ENCODE data around the gene C1GALT1C1L. TPM values are rescaled to one million over a fixed set of nuclear protein-coding genes. Genes with fewer than 3 reads are reported as not detected.
A peak's percentile ranks its signal among the peaks of the same experiment; 100 is the strongest.
"Not testable (repeated sequence)": the region's sequence is repeated elsewhere in the genome, so short reads cannot be mapped to it uniquely, and the experiment has no call there.

Gene C1GALT1C1L
- total and polyA plus RNA-seq, 2 donors (not counting 1 experiment from before 2014, with no cell fraction given), result not detected

GRCh38 chr2:43636153-43636552 lies 40.1 kb downstream of the C1GALT1C1L start:
- Histone ChIP-seq H3K9me3 (ENCODE audit: control extremely low read depth in 1 of 3, control insufficient read depth in 2 of 3, insufficient read depth in 1 of 3, low read length in 2 of 3) (peaks cover 0 to 20% (median 4%) of the 10 kb centered on the region in 3 donors), H3K27me3 (replicated peaks in 1 of 4; ENCODE audit: control extremely low read depth in 1 of 4, control insufficient read depth in 3 of 4, insufficient read depth in 4 of 4, low read length in 3 of 4) (peaks cover 0 to 36% (median 23%) of the 10 kb centered on the region in 4 experiments), H3K4me1 (ENCODE audit: control insufficient read depth in 2 of 2, insufficient read depth in 2 of 2, low read length in 2 of 2) (peaks cover 15 to 16% of the 10 kb centered on the region in 2 donors), H3K4me2 (replicated peaks; ENCODE audit: low read depth, low read length, poor library complexity, severe bottlenecking) (peak overlapping the region; percentile 99)
- ATAC-seq (ENCODE audit: low read depth); H3K27ac ChIP-seq (ENCODE audit: low read length in 2 of 2); H2AFZ ChIP-seq (ENCODE audit: insufficient read depth, low read depth, low read length, poor library complexity, severe bottlenecking); H4K20me1 ChIP-seq (ENCODE audit: control insufficient read depth, insufficient read depth, low read length, poor library complexity, severe bottlenecking); H3K9me3 Mint-ChIP-seq (ENCODE audit: insufficient read depth); H3K79me2 ChIP-seq (ENCODE audit: control insufficient read depth, insufficient read depth, low read length); intact Hi-C loops (cut with micrococcal nuclease); DNase-seq; H3K9ac ChIP-seq (ENCODE audit: low read length); H3K4me3 ChIP-seq (ENCODE audit: control extremely low read depth in 1 of 5, extremely low read depth in 1 of 5, insufficient read depth in 1 of 5, low read depth in 2 of 5, low read length in 4 of 5); H3K36me3 ChIP-seq (replicated peaks in 1 of 2; ENCODE audit: control extremely low read depth in 1 of 2, control insufficient read depth in 1 of 2, extremely low read depth in 1 of 2, insufficient read depth in 2 of 2, low read length in 1 of 2); H3K27ac Mint-ChIP-seq: not testable (repeated sequence)
- 95% methylated on average over 3 of the region's 12 CpGs for WGBS (ENCODE audit: insufficient coverage)
- Mint-ChIP-seq H3K4me3 (peak overlapping the region; percentile 58), H3K27me3 (peaks cover 67% of the 10 kb centered on the region), H3K4me1 (peaks cover 15% of the 10 kb centered on the region)
- ChIA-PET POLR2A (interaction anchor here (0.7 kb wide), 1 partner anchor 820 kb away, joined by 4 read pairs; no protein-coding TSS in a partner anchor), CTCF (interaction anchor here (0.7 kb wide), 1 partner anchor 162 kb away, joined by 4 read pairs; no protein-coding TSS in a partner anchor)

- no peak for ATAC-seq (ENCODE audit: low read depth)
- 81% methylated on average over 3 of the region's 6 CpGs for WGBS (ENCODE audit: insufficient coverage)
- Histone ChIP-seq H3K4me2 (replicated peaks; ENCODE audit: low read depth, low read length, poor library complexity, severe bottlenecking) (no peak overlapping the region), H3K9ac (ENCODE audit: low read length) (no peak overlapping the region), H3K9me3 (ENCODE audit: control extremely low read depth in 1 of 3, control insufficient read depth in 2 of 3, insufficient read depth in 1 of 3, low read length in 2 of 3) (peaks cover 0 to 11% (median 4%) of the 10 kb centered on the region in 3 donors), H3K36me3 (replicated peaks in 1 of 2; ENCODE audit: control extremely low read depth in 1 of 2, control insufficient read depth in 1 of 2, extremely low read depth in 1 of 2, insufficient read depth in 2 of 2, low read length in 1 of 2) (no peaks in the 10 kb centered on the region), H2AFZ (ENCODE audit: insufficient read depth, low read depth, low read length, poor library complexity, severe bottlenecking) (no peak overlapping the region), H3K79me2 (ENCODE audit: control insufficient read depth, insufficient read depth, low read length) (no peaks in the 10 kb centered on the region), H3K4me3 (ENCODE audit: control extremely low read depth in 1 of 5, extremely low read depth in 1 of 5, insufficient read depth in 1 of 5, low read depth in 2 of 5, low read length in 4 of 5) (no peak overlapping the region), H4K20me1 (ENCODE audit: control insufficient read depth, insufficient read depth, low read length, poor library complexity, severe bottlenecking) (no peaks in the 10 kb centered on the region), H3K27me3 (replicated peaks in 1 of 4; ENCODE audit: control extremely low read depth in 1 of 4, control insufficient read depth in 3 of 4, insufficient read depth in 4 of 4, low read length in 3 of 4) (peaks cover 0 to 36% (median 23%) of the 10 kb centered on the region in 4 experiments), H3K4me1 (ENCODE audit: control insufficient read depth in 2 of 2, insufficient read depth in 2 of 2, low read length in 2 of 2) (peaks cover 15 to 16% of the 10 kb centered on the region in 2 donors), H3K27ac (ENCODE audit: low read length in 2 of 2) (no peak overlapping the region)
- Mint-ChIP-seq H3K9me3 (ENCODE audit: insufficient read depth) (peaks cover 4% of the 10 kb centered on the region), H3K4me3 (no peak overlapping the region), H3K27me3 (peaks cover 74% of the 10 kb centered on the region), H3K4me1 (peaks cover 15% of the 10 kb centered on the region), H3K27ac (no peak overlapping the region)
- POLR2A ChIA-PET, result no interaction called here
- CTCF ChIA-PET, result interaction anchor here (0.7 kb wide), 1 partner anchor 90 kb away, joined by 3 read pairs; no protein-coding TSS in a partner anchor
- DNase-seq, result no peak
- TF ChIP-seq CTCF (IDR thresholded peaks at IDR 0.05) (no peak), EZH2 (IDR thresholded peaks at IDR 0.05; ENCODE audit: borderline replicate concordance, insufficient read depth, low read depth, low read length, poor library complexity, severe bottlenecking) (no peak)
- intact Hi-C loops (cut with micrococcal nuclease), result no loop called here
Observed at GRCh38 chr2:43634604-43635306, 41.5 kb downstream of the C1GALT1C1L start.
